ENCODE data around the gene RFNG. TPM values are rescaled to one million over a fixed set of nuclear protein-coding genes. Genes with fewer than 3 reads are reported as not detected.

The RFNG gene
- polyA plus RNA-seq, 1 experiment: 11.8 TPM

DNA sequence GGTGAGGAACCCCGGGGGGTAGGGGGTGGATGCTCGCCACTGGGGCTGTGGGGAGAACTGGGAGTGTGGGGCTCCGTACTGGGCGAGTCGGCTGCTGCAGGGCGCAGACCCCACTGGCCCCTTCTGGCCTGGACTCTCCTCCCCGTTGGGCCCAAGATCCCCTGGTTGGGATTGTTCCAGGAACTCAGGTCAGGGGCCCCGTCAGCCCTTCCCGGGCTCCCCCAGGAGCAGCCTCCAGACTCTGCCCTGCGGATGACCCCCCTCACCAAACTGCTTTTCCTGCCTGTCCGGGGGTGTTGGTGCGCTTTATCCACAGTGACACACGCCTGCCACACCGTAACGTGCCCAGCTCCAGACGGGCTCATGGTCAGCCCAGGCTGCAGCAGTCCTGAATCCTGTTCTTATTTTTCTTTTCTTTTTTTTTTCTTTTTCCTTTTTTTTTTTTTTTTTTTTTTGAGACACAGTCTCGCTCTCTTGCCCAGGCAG is 50.0 kb downstream of the RFNG start:
- CTCF ChIA-PET: no interaction called here

DNA sequence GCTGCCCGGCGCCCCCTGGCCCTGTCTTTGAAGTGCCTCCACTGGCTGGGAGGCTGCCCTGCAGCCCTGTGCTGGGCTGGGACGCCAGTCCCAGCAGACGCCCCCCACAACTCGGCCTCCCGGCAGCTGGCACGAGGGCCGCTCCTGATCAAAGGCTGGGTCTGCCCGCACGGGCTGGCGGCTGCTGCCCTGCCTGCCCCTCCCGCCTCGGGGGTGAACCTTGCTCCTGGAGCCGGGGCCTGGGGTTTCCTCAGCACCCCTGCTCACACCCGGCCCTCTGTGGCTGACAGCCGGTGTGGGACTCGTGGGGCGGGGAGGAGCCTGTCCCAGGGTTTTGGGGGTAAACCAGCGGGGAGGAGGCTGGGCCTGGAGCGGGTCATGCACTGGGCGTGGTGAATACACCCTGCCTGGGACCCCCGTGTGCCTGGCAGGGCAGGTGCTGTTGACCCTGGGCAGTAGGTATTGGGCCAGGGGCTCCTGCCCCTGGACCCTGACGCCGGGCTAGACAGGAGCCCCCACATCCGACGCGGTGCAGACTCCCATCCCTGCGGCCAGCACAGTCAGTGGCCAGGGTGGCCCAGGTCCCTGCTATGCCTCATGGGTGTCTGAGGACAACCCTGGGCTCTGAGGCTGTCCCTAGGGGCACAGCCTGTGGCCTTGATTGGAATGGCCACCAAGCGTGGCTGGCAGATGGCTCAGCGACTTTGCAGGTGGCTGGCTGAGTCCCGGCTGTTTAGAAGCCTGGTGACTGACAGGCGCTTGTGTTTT is 50.6 kb downstream of the RFNG start:
- ChIA-PET POLR2A (no interaction called here), CTCF (no interaction called here)
- no peak for DNase-seq (ENCODE audit: low read depth, low spot score)
- Histone ChIP-seq H3K4me3 (ENCODE audit: low read depth, low read length) (no peak overlapping the region), H3K27me3 (ENCODE audit: control insufficient read depth, insufficient read depth, low read length) (no peaks in the 10 kb centered on the region), H3K9me3 (ENCODE audit: control insufficient read depth, insufficient read depth, low read length) (peaks cover 7% of the 10 kb centered on the region; the same call in 1 of the 2 replicates), H3K27ac (ENCODE audit: low read depth, low read length) (no peak overlapping the region)
- TF ChIP-seq CTCF (IDR thresholded peaks at IDR 0.05; ENCODE audit: low read depth, low read length): no peak

More for the DNA sequence above, 50.0 kb downstream of the RFNG start:
- POLR2A ChIA-PET: no interaction called here
- Histone ChIP-seq H3K27ac (ENCODE audit: low read depth, low read length) (no peak overlapping the region), H3K9me3 (ENCODE audit: control insufficient read depth, insufficient read depth, low read length) (peaks cover 5% of the 10 kb centered on the region; the same call in 1 of the 2 replicates), H3K27me3 (ENCODE audit: control insufficient read depth, insufficient read depth, low read length) (no peaks in the 10 kb centered on the region), H3K4me3 (ENCODE audit: low read depth, low read length) (no peak overlapping the region)
- no peak for TF ChIP-seq CTCF (IDR thresholded peaks at IDR 0.05; ENCODE audit: low read depth, low read length)
- no peak for DNase-seq (ENCODE audit: low read depth, low spot score)

DNA sequence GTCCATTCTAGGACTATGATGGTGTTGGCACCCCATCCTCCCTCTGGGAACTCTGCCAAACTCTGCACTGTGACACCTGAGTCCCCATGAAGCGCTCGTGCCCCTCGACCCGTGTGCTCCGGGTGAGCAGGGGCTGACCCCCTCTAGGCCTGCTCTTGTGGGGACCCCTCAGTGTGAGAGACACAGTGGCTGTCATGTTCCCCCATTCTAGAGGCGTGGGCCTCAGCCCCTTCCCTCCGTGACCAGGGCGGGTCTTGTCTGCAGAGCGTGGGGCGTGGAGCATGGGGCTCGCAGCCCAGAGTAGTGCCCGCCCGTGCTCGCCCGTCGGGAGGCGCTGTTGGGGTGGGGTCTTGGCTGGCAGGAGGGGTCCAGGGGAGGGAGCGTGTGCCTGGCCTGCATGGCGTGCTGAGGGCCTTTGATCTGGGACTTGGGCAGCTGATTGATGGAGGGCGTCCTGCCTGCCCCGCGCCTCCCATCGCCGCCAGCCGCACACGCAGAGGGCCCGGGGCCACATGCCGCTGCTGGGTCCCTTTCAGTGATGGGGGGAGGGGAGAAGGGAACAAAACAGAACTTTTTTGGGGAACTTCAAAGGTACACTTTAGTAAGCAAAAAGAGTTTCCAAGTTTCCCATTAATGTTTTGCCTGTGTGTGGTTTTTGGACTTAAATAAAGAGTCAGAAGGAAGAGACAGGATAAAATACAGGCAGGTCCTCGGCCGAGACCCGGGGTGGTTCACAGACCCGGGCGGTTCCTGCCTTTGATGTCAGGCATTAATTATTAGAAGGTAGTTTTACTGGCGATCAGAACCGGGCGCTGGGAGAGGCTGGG is 51.4 kb downstream of the RFNG start:
- DNase-seq (ENCODE audit: low read depth, low spot score): no peak
- Histone ChIP-seq H3K27ac (ENCODE audit: low read depth, low read length) (no peak overlapping the region), H3K27me3 (ENCODE audit: control insufficient read depth, insufficient read depth, low read length) (no peaks in the 10 kb centered on the region), H3K9me3 (ENCODE audit: control insufficient read depth, insufficient read depth, low read length) (peaks cover 7% of the 10 kb centered on the region; the same call in 1 of the 2 replicates), H3K4me3 (ENCODE audit: low read depth, low read length) (no peak overlapping the region)
- POLR2A ChIA-PET: no interaction called here
- CTCF ChIA-PET: no interaction called here
- TF ChIP-seq CTCF (IDR thresholded peaks at IDR 0.05; ENCODE audit: low read depth, low read length): no peak

GRCh38 chr17:81999587-81999975 is 52.0 kb downstream of the RFNG start:
- Histone ChIP-seq H3K4me3 (ENCODE audit: low read depth, low read length) (no peak overlapping the region), H3K27me3 (ENCODE audit: control insufficient read depth, insufficient read depth, low read length) (no peaks in the 10 kb centered on the region), H3K27ac (ENCODE audit: low read depth, low read length) (no peak overlapping the region), H3K9me3 (ENCODE audit: control insufficient read depth, insufficient read depth, low read length) (peaks cover 7% of the 10 kb centered on the region; the same call in 1 of the 2 replicates)
- POLR2A ChIA-PET: no interaction called here
- DNase-seq (ENCODE audit: low read depth, low spot score): no peak
- TF ChIP-seq CTCF (IDR thresholded peaks at IDR 0.05; ENCODE audit: low read depth, low read length): no peak
- CTCF ChIA-PET: interaction anchor here (0.9 kb wide), 1 partner anchor 39 kb away, joined by 4 read pairs; no protein-coding TSS in a partner anchor
